GM18858 (cell line): ENCODE measurements around the gene HMCN2.

Source experiments
- ATAC-seq: cut with Tn5 transposase; IDR thresholded peaks from one replicate; pipeline ENCODE4 v1.9.1; 2021; ENCODE audit not compliant: unreplicated experiment

Gene HMCN2

DNA sequence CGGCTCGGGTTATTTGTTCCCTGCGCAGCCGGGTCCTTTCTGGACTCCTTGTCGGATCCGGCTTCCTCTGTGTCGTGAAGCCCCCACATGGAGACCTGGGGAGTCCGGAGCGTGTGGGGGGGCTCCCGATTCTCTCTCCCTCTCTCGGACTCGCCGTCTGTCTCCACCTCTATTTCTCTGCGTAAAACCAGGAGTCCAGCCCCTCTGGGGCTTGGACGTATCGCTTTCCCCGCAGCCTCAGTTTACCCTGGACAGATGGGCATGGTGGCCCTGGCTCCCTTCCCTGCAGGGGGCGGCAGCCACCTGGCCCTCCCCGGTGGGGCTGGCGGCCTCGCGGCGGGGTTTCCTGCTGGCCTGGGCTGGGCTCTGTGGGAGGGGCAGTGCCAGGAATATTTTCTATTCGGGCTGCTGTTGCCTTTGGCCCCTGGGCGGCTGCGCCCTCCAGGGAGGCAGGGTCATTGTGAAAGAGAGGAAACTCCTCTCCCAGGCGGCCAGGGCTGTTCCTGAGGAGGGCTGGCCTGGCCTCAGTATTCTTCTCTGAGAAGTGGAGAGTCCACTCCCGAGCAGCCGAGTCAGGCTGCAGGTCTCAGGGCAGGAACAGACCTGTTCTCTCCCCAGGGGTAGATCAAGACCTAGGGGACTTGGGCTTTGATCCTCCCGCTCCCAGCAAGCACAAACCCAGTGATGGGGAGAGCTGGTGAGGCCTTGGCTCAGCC is 179.9 kb downstream of the HMCN2 start:
- no peak for ATAC-seq

- no peak for ATAC-seq
Measured at GRCh38 chr9:130446101-130446861, 180.7 kb downstream of the HMCN2 start.

- ATAC-seq, result no peak
Measured at GRCh38 chr9:130447193-130447816, 181.7 kb downstream of the HMCN2 start.

GRCh38 chr9:130448035-130448624 is 182.6 kb downstream of the HMCN2 start:
- ATAC-seq, result no peak

DNA sequence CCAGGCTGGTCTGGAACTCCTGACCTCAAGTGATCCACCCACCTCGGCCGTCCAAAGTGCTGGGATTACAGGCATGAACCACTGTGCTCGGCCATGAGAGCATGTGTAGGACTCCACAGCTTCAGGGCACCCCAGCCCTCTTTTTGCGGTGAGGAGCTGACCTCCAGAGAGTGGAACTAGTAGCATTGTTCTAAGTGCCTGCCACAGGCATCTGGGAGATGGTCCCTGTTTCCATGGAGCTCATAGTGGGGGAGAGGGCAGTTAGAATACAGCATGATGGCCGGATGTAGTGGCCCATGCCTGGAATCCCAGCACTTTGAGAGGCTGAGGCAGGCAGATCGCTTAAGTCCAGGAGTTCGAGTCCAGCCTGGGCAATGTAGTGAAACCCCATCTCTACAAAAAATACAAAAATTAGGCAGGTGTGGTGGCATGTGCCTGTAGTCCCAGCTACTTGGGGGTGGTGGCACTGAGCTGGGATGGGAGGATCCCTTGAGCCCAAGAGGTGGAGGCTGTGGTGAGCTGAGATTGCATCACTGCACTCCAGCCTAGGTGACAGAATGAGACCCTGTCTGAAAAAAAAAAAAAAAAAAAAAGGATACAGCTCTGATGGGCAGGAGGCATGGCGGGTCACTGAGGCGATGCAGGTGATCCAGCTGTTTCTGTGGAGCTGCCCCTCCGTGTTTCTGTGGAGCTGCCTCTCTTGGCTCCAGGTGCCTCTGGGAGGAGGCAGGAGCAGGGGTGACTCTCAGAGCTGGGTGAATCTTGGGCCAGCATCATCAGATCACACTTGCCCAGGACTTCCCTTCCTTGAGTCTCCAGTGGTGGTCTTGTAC is 183.4 kb downstream of the HMCN2 start:
- ATAC-seq, result no peak

DNA sequence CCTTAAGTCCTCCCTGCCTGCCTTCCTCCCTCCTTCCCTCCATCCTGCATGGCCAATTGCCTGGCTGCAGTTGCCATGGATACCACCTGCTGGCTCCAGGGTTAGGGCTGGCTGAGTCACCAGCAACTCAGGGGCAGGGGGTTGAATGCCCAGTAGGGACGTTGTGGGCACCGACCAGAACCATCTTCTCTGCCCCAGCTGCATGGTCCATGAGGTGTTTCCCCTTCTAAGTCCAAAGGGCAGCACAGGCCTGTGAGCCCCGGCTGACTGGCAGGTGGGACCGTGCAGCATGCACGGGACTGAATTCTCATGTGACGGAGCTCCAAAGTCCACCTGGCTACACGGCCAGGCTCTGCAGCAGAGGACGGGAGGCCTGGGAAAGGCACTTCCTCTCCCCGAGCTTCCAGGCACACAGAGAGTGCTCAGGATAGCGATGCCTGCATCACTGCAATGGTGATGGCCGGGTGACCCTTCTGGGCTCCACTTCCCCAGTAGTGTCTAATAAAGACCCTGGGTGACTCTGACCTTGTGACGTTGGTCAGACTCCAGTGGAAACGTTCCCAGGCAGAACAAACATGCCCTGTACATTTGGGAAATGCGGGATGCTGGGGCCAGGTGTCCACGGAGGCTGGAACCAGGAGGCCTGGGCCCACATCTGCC is 184.9 kb downstream of the HMCN2 start:
- ATAC-seq, result no peak

DNA sequence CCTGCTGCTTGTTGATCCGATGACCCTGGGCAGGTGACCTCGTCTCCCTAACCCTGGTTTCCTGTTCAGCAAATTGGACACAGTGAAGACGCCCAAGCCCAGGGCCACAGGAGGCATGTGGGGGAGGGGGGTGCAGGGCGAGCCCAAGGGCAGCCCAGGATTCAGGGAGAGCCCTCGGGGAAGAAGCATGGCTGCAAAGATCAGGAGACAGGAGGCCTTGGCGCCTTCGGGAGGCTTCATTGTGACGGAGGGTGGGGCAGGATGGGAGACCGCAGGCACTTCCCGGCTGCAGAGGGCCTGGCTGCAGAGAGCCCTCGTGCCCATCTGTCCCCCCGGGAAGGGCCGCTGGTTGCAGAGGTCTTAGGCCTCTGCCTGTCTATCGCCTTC is 185.4 kb downstream of the HMCN2 start:
- no peak for ATAC-seq

DNA sequence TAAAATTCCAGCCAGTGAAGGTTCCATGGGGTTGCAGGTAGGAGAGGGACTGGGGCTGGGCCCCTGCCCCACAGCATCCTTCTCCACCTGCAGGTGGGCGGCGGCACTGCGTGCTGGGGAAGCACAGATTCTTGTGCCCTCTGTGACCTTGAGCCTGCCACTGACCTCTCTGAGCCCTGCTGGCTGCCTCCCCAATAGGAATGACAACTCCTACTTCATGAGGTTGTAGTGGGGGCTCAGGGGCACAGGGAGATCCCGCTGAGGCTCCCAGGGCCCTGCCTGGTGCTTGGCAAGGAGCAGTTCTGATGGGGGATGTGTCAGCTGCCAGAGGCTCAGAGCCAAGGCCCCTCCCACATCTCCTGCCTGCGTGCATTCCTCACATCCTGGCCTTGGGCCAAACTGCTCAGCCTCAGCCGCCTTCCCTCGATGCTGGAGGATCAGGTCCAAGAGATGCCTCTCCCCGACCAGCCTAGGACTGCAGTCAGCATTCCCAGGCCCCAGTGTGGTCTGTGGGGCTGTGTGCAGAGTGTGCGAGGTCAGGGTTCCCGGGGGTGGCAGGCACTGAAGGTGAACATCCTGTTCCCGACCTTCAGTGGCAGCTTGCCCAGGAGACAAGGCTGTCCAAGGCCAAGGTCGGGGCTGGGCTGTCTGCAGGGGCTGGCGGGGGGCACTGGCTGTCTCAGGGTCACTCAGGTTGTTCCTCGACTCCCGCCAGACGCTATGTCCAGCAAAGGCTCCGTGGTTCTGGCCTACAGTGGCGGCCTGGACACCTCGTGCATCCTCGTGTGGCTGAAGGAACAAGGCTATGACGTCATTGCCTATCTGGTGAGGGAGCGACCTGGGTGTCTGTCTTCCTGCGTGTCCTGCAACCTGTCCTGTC is 186.2 kb downstream of the HMCN2 start:
- no peak for ATAC-seq

DNA sequence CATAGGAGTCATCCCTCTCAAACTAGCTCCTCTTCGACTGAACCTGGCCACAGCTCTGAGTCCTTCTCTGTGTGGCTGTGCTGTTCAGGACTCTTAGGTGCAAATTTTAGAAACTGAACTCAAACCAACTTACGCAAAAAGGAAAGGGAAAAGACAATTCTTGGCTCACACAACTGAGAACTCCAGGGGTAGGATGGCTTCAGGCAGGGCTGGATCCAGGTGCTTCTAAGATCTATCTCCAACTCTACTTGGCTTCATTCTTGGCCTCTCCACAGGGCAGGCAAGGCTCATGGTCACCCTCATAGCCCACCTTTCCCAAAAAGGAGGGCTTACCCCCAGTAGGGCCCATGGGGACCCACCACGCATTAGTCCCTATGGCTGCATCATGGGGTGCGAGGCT is 187.3 kb downstream of the HMCN2 start:
- ATAC-seq, result no peak

GRCh38 chr9:130453487-130453886 is 187.9 kb downstream of the HMCN2 start:
- ATAC-seq, result no peak

GRCh38 chr9:130454096-130454811 is 188.7 kb downstream of the HMCN2 start:
- no peak for ATAC-seq

DNA sequence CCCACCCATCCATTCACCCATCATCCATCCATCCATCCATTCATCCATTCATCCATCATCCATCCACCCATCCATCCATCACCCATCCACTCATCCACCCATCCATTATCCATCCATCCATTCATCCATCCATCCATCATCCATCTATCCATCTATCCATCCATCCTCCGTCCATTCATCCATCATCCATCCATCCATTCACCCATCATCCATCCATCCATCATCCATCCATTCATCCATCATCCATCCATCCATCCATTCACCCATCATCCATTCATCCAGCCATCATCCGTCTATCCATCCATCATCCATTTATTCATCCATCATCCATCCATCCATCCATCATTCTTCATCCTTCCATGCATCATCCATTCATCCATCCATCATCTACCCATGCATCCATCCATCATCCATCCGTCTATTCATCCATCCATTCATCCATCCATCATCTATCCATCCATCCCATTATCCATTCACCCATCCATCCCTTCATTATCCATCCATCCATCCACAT is 189.3 kb downstream of the HMCN2 start:
- ATAC-seq, result no peak

GRCh38 chr9:130458027-130458803 is 192.7 kb downstream of the HMCN2 start:
- no peak for ATAC-seq

DNA sequence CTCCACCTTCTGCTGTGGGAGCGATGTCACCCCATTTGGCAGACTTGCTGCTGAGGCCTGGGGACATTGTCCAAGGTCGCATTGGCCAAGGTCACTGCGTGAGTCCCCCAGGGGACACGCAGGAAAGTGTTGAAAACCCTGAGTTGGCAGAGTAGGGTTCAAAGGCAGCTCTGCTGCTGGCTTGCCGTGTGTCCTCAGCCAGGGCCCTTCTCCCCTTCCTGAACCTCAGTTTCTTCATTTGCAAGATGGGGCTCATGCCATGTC is 193.2 kb downstream of the HMCN2 start:
- ATAC-seq, result no peak

DNA sequence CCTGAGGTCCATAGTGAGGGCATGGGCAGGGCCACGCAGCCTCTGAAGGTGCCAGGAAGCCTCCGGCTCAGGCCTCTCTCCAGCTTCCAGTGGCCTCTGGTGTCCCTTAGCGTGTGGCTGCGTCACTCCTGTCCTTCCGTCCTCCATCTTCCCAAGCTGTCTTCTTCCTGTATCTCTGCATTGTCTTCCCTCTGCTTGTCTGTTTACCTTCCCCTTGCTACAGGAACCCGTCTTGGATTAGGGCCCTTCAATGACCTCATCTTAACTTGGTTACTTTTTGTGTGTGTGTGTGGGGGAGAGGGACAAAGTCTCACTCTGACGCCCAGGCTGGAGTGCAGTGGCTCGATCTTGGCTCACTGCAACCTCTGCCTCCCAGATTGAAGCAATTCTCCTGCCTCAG is 193.6 kb downstream of the HMCN2 start:
- ATAC-seq, result no peak

DNA sequence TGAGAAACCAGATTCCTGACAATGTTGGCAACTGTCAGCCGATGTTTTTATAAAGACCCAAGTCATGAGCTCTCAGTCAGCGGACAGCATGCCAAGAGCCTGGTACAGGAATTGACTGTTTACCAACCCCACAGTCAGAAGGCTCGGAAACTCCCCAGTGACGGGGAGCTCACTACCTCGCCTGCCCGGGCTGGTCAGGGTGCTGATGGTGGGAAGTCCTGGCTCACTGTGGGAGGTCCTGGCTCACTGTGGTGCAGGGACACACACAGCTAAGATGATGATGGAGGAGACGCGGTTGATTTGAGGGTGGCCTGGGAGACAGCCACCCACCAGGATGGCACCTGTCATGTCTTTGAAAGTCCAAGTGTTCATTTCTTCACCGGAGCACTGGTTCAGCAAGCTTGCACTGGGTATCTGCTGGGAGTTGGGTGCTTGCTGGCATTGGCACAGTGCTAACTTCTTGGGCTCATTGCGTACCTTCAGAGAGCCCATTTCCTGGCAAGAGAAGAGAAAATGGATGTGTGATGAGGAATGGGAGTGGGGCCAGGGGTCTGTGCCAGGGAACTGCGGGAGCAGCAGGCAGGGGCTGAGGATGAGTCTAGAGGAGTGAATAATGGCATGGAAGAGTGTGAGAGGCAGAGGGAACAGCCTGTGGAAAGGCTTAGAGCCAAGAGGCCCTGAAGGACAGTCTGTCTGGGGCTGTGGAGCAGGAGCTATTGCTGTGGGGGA is 194.5 kb downstream of the HMCN2 start:
- ATAC-seq, result no peak

DNA sequence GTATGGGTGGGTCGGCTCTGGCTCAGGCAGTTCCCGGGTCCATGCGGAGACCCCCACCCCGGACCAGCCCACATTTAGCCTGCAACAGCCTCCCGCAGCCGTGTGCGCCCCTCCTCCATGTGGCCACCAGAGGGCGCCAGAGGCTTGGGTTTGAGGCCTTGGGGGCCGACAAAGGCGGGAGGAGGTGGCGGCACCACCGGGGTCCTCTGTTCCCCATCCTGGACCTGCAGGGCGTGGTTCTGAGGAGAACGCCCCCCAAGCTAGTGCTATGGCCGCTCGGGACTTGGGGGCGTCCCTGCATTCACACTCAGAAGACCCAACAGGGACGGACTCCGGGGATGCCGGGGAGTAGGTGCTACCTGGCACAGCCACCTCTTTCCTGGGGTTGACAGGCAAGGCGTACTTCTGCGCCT is 195.7 kb downstream of the HMCN2 start:
- no peak for ATAC-seq
